OCI-LY7 (cell line): Measurements from ENCODE around the gene ZNF804A.

ENCODE experiments used
- CTCF ChIP-seq: fragments of 200-600 bp; sonication (generic); conservative IDR thresholded peaks from 2 replicates; pipeline ENCODE4 v1.5.1; 2014; ENCODE audit warnings: mild to moderate bottlenecking, antibody characterized with exemption, low read length, moderate library complexity, mixed read lengths
- EZH2phosphoT487 ChIP-seq: fragments of 200-600 bp; sonication (generic); IDR thresholded peaks from 2 replicates; pipeline ENCODE4 v1.6.1; 2018; ENCODE audit warnings: low read depth, borderline replicate concordance, mild to moderate bottlenecking, mixed run types, antibody characterized with exemption, low read length, moderate library complexity, mixed read lengths

DNA sequence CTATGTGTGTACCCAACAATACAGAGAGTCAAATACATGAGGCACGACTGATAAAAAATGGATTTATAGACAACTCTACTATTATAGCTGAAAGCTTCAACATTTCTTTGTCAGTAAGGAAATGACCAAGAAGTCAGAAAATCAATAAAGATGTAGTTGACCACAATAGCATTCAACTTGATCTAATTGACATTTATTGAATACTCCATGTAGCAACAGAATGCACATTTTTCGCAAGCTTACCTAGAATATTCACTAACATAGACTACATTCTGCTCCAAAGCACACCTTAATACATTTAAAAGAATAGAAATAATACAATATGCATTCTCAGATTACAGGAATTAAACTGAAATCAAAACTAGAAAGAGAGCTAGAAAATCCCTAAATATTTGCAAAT lies 49.2 kb upstream of the ZNF804A start:
- TF ChIP-seq CTCF, result no peak
- no peak for TF ChIP-seq EZH2phosphoT487
